ENCODE measurements around the gene CCDC122. TPM values are rescaled to one million over a fixed set of nuclear protein-coding genes. Genes with fewer than 3 reads are reported as not detected.

CCDC122 gene
- total and polyA plus RNA-seq, 10 of the 15 experiments (the other 5 are each of a cell fraction or from before 2014, with no cell fraction given) = 1.0 to 4.5 (median 2.9) TPM; not detected in 1

DNA sequence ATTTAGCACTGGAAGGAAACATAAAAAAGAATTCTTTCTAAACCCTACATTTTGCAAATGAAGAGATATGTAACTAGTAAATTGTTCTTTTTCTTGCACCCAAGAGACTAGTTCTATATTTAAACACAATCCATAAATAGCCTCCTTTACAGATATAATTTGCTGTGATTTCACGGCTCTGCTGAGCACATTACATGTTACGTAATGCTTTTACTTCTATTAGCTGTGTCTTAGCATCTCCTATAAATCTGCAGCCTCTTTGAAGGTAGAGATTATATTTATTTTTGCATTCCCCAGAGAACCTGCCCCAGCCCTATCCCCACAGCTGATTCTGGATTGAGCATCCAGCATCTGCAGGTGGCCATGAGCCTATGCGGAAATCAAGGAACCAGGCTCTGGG, 32.3 kb upstream of the CCDC122 start:
- CTCF ChIA-PET = interaction anchor here (0.9 to 1.5 kb wide), 4 partner anchors 10 to 552 kb away, joined by 3 to 8 read pairs (median 4); no protein-coding TSS in a partner anchor
- BruUV-seq (replicated peaks) = no TSS peak
- FAIRE-seq = no peak

More for the DNA sequence above, 32.3 kb upstream of the CCDC122 start:
- no peaks in the 10 kb centered on the region for H3K4me1 ChIP-seq (ENCODE audit: control insufficient read depth, insufficient read depth, low read length)
- no peaks in the 10 kb centered on the region for H3K79me2 ChIP-seq (ENCODE audit: control insufficient read depth, insufficient read depth, low read length)
- H3K36me3 ChIP-seq (ENCODE audit: control insufficient read depth in 2 of 2, insufficient read depth in 2 of 2, low read length in 1 of 2) = no peaks in the 10 kb centered on the region
- intact Hi-C loops (cut with micrococcal nuclease; ENCODE audit: unreplicated experiment) = no loop called here
- RAD21 ChIA-PET (ENCODE audit: unreplicated experiment) = no interaction called here
- in situ Hi-C loops (cut with MboI) = no loop called here
- no peak overlapping the region for H3K9ac ChIP-seq (ENCODE audit: control insufficient read depth, insufficient read depth, low read length)
- no peak overlapping the region for H2AFZ ChIP-seq (ENCODE audit: control insufficient read depth, low read depth, low read length)
- no peaks in the 10 kb centered on the region for H3K9me3 ChIP-seq (replicated peaks; ENCODE audit: control insufficient read depth, insufficient read depth, low read length)
- H3K4me2 ChIP-seq (ENCODE audit: control insufficient read depth, insufficient read depth) = no peak overlapping the region
- no peak overlapping the region for H3K4me3 ChIP-seq
- POLR2A ChIA-PET = no interaction called here
- SMC1A ChIA-PET (ENCODE audit: uncharacterized antibody, unreplicated experiment) = no interaction called here
- TF ChIP-seq POLR2A (IDR thresholded peaks at IDR 0.05; ENCODE audit: low read depth, low read length) = no peak
- TF ChIP-seq, protein P1, sequence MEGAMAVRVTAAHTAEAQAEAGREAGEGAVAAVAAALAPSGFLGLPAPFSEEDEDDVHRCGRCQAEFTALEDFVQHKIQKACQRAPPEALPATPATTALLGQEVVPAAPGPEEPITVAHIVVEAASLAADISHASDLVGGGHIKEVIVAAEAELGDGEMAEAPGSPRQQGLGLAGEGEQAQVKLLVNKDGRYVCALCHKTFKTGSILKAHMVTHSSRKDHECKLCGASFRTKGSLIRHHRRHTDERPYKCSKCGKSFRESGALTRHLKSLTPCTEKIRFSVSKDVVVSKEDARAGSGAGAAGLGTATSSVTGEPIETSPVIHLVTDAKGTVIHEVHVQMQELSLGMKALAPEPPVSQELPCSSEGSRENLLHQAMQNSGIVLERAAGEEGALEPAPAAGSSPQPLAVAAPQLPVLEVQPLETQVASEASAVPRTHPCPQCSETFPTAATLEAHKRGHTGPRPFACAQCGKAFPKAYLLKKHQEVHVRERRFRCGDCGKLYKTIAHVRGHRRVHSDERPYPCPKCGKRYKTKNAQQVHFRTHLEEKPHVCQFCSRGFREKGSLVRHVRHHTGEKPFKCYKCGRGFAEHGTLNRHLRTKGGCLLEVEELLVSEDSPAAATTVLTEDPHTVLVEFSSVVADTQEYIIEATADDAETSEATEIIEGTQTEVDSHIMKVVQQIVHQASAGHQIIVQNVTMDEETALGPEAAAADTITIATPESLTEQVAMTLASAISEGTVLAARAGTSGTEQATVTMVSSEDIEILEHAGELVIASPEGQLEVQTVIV (IDR thresholded peaks at IDR 0.05; ENCODE audit: borderline replicate concordance, partially characterized antibody) = no peak
- TF ChIP-seq CBFB (IDR thresholded peaks at IDR 0.05; ENCODE audit: low read depth) = no peak
- TF ChIP-seq MTA3 (IDR thresholded peaks at IDR 0.05; ENCODE audit: borderline replicate concordance, low read length) = no peak
- TF ChIP-seq, protein P2, sequence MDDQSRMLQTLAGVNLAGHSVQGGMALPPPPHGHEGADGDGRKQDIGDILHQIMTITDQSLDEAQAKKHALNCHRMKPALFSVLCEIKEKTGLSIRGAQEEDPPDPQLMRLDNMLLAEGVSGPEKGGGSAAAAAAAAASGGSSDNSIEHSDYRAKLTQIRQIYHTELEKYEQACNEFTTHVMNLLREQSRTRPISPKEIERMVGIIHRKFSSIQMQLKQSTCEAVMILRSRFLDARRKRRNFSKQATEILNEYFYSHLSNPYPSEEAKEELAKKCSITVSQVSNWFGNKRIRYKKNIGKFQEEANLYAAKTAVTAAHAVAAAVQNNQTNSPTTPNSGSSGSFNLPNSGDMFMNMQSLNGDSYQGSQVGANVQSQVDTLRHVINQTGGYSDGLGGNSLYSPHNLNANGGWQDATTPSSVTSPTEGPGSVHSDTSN (IDR thresholded peaks at IDR 0.05; ENCODE audit: insufficient replicate concordance, low read depth, low read length) = no peak
- ATAC-seq (no peak), DNase-seq (ENCODE audit: low read depth, low spot score) (no peak)
- no peaks in the 10 kb centered on the region for H4K20me1 ChIP-seq (ENCODE audit: control insufficient read depth, insufficient read depth)
- no peak overlapping the region for H3K27ac ChIP-seq (ENCODE audit: control insufficient read depth, insufficient read depth)
- H3K27me3 ChIP-seq (replicated peaks in 1 of 2; ENCODE audit: control insufficient read depth in 2 of 2, insufficient read depth in 2 of 2, low read length in 1 of 2) = peaks cover 0 to 15% of the 10 kb centered on the region in 2 experiments; a peak in 1 of 4 replicates
- WGBS (ENCODE audit: insufficient coverage, insufficient replicate concordance, low lambda C conversion rate, missing lambda C conversion rate) = 33% methylated on average over 3 of the region's 3 CpGs
